HCT116 (cell line): ENCODE measurements around the gene PLA2G5. TPM values are rescaled to one million over a fixed set of nuclear protein-coding genes. Genes with fewer than 3 reads are reported as not detected.

ENCODE experiments used
- ATAC-seq: fragments of 200-7000 bp; cut with Tn5 transposase; 2 replicates; pipeline ENCODE4 v1.9.1; 2020; ENCODE audit warnings: mild to moderate bottlenecking, moderate library complexity
- BruUV-seq: library from RNA; stranded (reverse); fragments of 400-500 nt; replicated peaks from 2 replicates; lab custom pipeline; 2021; lab: Mats Ljungman, UMichigan
- CTCF ChIA-PET: fragments of 300-600 bp; sonication (Branson Sonifier 250); formaldehyde crosslinking; loops from one replicate; lab custom pipeline; 2021; ENCODE audit warnings: antibody characterized with exemption; lab: Charles Lee
- POLR2A ChIA-PET: fragments of 300-600, 350-600 bp; sonication (Branson Sonifier 250); formaldehyde crosslinking; loops from one replicate; lab custom pipeline; 2021; ENCODE audit warnings: antibody characterized with exemption; lab: Charles Lee
- RAD21 ChIA-PET, 2 experiments: fragments of 300-600 bp; sonication (Branson Sonifier 250); formaldehyde crosslinking; loops; one replicate each; lab custom pipeline; 2023; ENCODE audit warnings: low total read pairs in 2 of 2; ENCODE audit not compliant: uncharacterized antibody in 2 of 2, unreplicated experiment in 2 of 2, low non-redundant PET in 1 of 2; lab: Charles Lee
- DNase-seq: peaks from one replicate; pipeline ENCODE4 v3.0.0-alpha.2; 2010; ENCODE audit warnings: low read depth, low spot score
- H2AFZ ChIP-seq: fragments of 200-600 bp; shearing (Covaris generic), sonication (generic); 2 replicates; pipeline ENCODE4 v1.6.1; 2017; ENCODE audit warnings: low read depth, mixed run types, mixed read lengths, antibody characterized with exemption, low read length; ENCODE audit not compliant: poor library complexity, severe bottlenecking
- H3K27ac ChIP-seq: 2 replicates; pipeline ENCODE4 v1.5.1; 2012; ENCODE audit warnings: low read depth, low read length
- H3K27me3 ChIP-seq: fragments of 200-600 bp; sonication (generic); 2 replicates; pipeline ENCODE4 v1.6.1; 2016; ENCODE audit warnings: mixed run types, low read length, mixed read lengths; ENCODE audit not compliant: insufficient read depth
- H3K36me3 ChIP-seq, 2 experiments: fragments of 200-500 bp in 1 of 2; fragments of 200-600 bp in 1 of 2; sonication (Bioruptor generic) in 1 of 2; sonication (generic) in 1 of 2; 2 replicates each; pipeline versions ENCODE4 v1.5.1 to v1.6.1; 2014 to 2016; ENCODE audit warnings: low read length in 2 of 2, inconsistent platforms in 1 of 2, mixed read lengths in 1 of 2, mixed run types in 1 of 2; ENCODE audit not compliant: insufficient read depth in 2 of 2, control insufficient read depth in 1 of 2
- H3K4me1 ChIP-seq, 2 experiments: fragments of 200-600 bp in 1 of 2; sonication (generic) in 1 of 2; 2 replicates each; pipeline versions ENCODE4 v1.5.1 to v1.6.1; 2012 to 2017; ENCODE audit warnings: low read length in 2 of 2, inconsistent platforms in 1 of 2, mild to moderate bottlenecking in 1 of 2, mixed read lengths in 1 of 2, mixed run types in 1 of 2, moderate library complexity in 1 of 2; ENCODE audit not compliant: insufficient read depth in 2 of 2, control insufficient read depth in 1 of 2
- H3K4me2 ChIP-seq: fragments of 200-600 bp; sonication (generic); 2 replicates; pipeline ENCODE4 v1.6.1; 2017; ENCODE audit warnings: mixed run types, low read length, mixed read lengths
- H3K4me3 ChIP-seq, 2 experiments: fragments of 200-600 bp in 1 of 2; sonication (generic) in 1 of 2; replicated peaks in 1 of 2; 2 replicates each; pipeline ENCODE4 v1.5.1; 2011 to 2016; ENCODE audit warnings: low read length in 2 of 2, control low read depth in 1 of 2, low read depth in 1 of 2, mild to moderate bottlenecking in 1 of 2, mixed read lengths in 1 of 2, mixed run types in 1 of 2
- H3K79me2 ChIP-seq: fragments of 200-600 bp; sonication (generic); 2 replicates; pipeline ENCODE4 v1.6.1; 2017; ENCODE audit warnings: mild to moderate bottlenecking, mixed run types, low read length, moderate library complexity, mixed read lengths; ENCODE audit not compliant: insufficient read depth
- H3K9ac ChIP-seq: fragments of 200-600 bp; sonication (generic); 2 replicates; pipeline ENCODE4 v1.6.1; 2016; ENCODE audit warnings: low read length, mixed read lengths
- H3K9me2 ChIP-seq: fragments of 200-600 bp; sonication (generic), shearing (Covaris generic); 2 replicates; pipeline ENCODE4 v1.6.1; 2017; ENCODE audit warnings: mixed run types, mild to moderate bottlenecking, moderate library complexity; ENCODE audit not compliant: insufficient read depth
- H3K9me3 ChIP-seq, 2 experiments: fragments of 200-500 bp in 1 of 2; fragments of 200-600 bp in 1 of 2; sonication (Bioruptor generic) in 1 of 2; sonication (generic) in 1 of 2; 2 replicates each; pipeline ENCODE4 v1.6.1; 2014 to 2017; ENCODE audit warnings: low read length in 2 of 2, mixed read lengths in 2 of 2, inconsistent platforms in 1 of 2, low read depth in 1 of 2, mild to moderate bottlenecking in 1 of 2, mixed run types in 1 of 2, moderate library complexity in 1 of 2; ENCODE audit not compliant: control insufficient read depth in 1 of 2, insufficient read depth in 1 of 2
- H4K20me1 ChIP-seq: fragments of 200-600 bp; sonication (generic), shearing (Covaris generic); 2 replicates; pipeline ENCODE4 v1.6.1; 2017; ENCODE audit warnings: mixed run types, mild to moderate bottlenecking, moderate library complexity; ENCODE audit not compliant: insufficient read depth
- EGR1 ChIP-seq: IDR thresholded peaks from 2 replicates; pipeline ENCODE4 v1.6.1; 2012; ENCODE audit warnings: low read depth
- EZH2phosphoT487 ChIP-seq: fragments of 200-600 bp; IDR thresholded peaks from 2 replicates; pipeline ENCODE4 v1.6.1; 2018; ENCODE audit warnings: antibody characterized with exemption, borderline replicate concordance
- SIN3A ChIP-seq: IDR thresholded peaks from 2 replicates; pipeline ENCODE4 v1.6.1; 2012; ENCODE audit warnings: low read depth
- TCF7L2 ChIP-seq: IDR thresholded peaks from 2 replicates; pipeline ENCODE4 v1.7.0; 2011; ENCODE audit warnings: borderline replicate concordance, inconsistent platforms; ENCODE audit not compliant: insufficient read depth, insufficient read length; ENCODE audit errors: extremely low read depth
- ZFX ChIP-seq: fragments of 450-650 bp; IDR thresholded peaks from 2 replicates; pipeline ENCODE4 v1.6.1; 2017
- ZNF274 ChIP-seq: fragments of 200-500 bp; sonication (Bioruptor generic); IDR thresholded peaks from 2 replicates; pipeline ENCODE4 v1.6.1; 2014; ENCODE audit warnings: mild to moderate bottlenecking, low read depth, low read length, inconsistent platforms
- intact Hi-C: fragments of 100-400 bp; cut with micrococcal nuclease; formaldehyde crosslinking; loops from 2 replicates; pipeline ENCODE4 v1.10.0; 2022
- total RNA-seq: library from RNA; stranded (reverse); gene quantifications from one replicate; pipeline ENCODE4 v1.2.1, GENCODE V29; 2021; ENCODE audit not compliant: unreplicated experiment
- TF ChIP-seq, protein P1 (sequence below): IDR thresholded peaks from 2 replicates; pipeline ENCODE4 v1.6.1; 2012
- TF ChIP-seq, protein P2 (sequence below): IDR thresholded peaks from 2 replicates; pipeline ENCODE4 v1.6.1; 2011; ENCODE audit warnings: mild to moderate bottlenecking, low read length, moderate library complexity; ENCODE audit not compliant: insufficient replicate concordance; ENCODE audit errors: extremely low read depth

Gene PLA2G5
- total RNA-seq, 1 experiment from 2014 or later, result not detected

DNA sequence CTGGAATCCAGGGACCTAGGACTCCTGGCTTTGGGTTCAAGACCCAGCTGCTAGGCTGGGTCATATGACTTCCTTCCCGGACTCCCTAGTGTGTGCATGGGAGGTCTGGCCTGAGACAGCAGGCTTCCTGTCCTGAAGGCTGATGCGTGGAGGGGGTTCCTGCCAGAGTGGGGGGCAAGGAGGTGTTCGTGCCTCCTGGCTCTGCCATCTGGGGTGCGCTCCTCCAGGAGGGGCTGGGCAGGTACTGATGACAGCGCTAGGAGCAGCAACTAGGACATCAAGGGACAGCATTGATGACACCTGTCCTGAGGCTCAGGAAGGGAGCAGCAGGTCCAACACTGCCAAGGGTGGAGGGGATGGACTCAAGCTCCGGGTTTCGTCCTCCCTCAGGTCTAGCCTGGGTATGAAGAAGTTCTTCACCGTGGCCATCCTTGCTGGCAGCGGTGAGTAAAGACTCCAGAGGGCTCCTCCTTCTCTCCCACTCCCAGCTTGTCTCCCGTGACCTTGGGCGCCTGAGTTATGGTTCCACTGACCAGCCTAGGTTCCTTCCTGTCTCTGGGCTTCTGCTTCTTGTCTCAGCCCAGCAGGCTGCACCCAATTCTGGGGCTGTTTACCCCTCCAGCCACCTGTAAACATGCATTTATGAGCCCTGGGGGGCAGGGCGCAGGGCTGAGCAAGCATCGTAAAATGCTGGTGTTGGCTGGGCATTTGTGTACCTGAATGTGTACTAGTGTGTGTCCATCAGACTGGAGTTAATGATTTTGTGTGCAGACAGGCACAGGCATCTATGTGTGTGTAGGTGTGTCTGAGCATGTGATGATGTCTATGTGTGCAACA, 70.0 kb downstream of the PLA2G5 start (continued):
- TF ChIP-seq, protein P1, sequence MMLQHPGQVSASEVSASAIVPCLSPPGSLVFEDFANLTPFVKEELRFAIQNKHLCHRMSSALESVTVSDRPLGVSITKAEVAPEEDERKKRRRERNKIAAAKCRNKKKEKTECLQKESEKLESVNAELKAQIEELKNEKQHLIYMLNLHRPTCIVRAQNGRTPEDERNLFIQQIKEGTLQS, result no peak
- TF ChIP-seq ZNF274, result no peak
- TF ChIP-seq SIN3A, result no peak
- TF ChIP-seq TCF7L2, result no peak
- TF ChIP-seq, all 23 proteins: peak for 0

DNA sequence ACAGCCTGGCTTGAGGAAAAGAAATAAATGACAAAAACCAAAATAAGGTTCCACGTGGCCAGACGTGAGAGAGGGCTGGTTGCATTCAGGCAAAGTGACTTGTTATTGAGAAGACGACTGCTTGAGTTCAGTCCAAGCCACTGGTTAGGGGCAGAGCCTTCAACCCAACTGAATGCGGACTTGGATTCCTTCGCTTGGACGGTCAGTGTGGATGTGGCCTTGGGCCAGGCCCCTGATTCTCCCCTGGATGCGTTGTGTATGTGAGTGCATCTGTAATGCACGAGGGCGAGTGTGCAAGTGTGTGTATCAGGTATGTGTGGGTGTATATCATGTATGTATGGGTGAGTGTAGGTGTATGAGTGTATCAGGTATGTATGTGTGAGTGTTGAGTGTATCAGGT, 71.0 kb downstream of the PLA2G5 start:
- RAD21 ChIA-PET, result no interaction called here

More for the DNA sequence above, 71.0 kb downstream of the PLA2G5 start:
- no peaks in the 10 kb centered on the region for H3K27me3 ChIP-seq
- H3K9me3 ChIP-seq, result no peaks in the 10 kb centered on the region
- BruUV-seq, result no TSS peak
- DNase-seq (no peak), ATAC-seq (no peak)
- TF ChIP-seq EGR1, result no peak
- TF ChIP-seq, protein P2, sequence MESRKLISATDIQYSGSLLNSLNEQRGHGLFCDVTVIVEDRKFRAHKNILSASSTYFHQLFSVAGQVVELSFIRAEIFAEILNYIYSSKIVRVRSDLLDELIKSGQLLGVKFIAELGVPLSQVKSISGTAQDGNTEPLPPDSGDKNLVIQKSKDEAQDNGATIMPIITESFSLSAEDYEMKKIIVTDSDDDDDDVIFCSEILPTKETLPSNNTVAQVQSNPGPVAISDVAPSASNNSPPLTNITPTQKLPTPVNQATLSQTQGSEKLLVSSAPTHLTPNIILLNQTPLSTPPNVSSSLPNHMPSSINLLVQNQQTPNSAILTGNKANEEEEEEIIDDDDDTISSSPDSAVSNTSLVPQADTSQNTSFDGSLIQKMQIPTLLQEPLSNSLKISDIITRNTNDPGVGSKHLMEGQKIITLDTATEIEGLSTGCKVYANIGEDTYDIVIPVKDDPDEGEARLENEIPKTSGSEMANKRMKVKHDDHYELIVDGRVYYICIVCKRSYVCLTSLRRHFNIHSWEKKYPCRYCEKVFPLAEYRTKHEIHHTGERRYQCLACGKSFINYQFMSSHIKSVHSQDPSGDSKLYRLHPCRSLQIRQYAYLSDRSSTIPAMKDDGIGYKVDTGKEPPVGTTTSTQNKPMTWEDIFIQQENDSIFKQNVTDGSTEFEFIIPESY, result no peak
- TF ChIP-seq ZNF274, result no peak
- no peak for TF ChIP-seq ZFX
- TF ChIP-seq EZH2phosphoT487, result no peak
- CTCF ChIA-PET, result no interaction called here
- H3K9ac ChIP-seq, result no peak overlapping the region
- no peaks in the 10 kb centered on the region for H3K79me2 ChIP-seq
- H4K20me1 ChIP-seq, result no peaks in the 10 kb centered on the region
- POLR2A ChIA-PET, result no interaction called here
- H2AFZ ChIP-seq, result no peak overlapping the region
- H3K4me3 ChIP-seq, result no peak overlapping the region
- H3K4me2 ChIP-seq, result no peak overlapping the region
- intact Hi-C loops, result no loop called here
- H3K9me2 ChIP-seq, result no peaks in the 10 kb centered on the region
- peaks cover 4 to 11% of the 10 kb centered on the region in 2 experiments; a peak in 3 of 4 replicates for H3K4me1 ChIP-seq
- H3K27ac ChIP-seq, result no peak overlapping the region
- no peaks in the 10 kb centered on the region for H3K36me3 ChIP-seq
